HG02763 (cell line): ENCODE data around the gene CTIF.

ENCODE experiments used
- ATAC-seq: cut with Tn5 transposase; IDR thresholded peaks from one replicate; pipeline ENCODE4 v1.9.1; 2021; ENCODE audit warnings: mild to moderate bottlenecking, moderate library complexity; ENCODE audit not compliant: unreplicated experiment

CTIF gene

GRCh38 chr18:48838166-48838775 is 299.4 kb downstream of the CTIF start:
- no peak for ATAC-seq

- no peak for ATAC-seq
These were observed 300.3 kb downstream of the CTIF start for GRCh38 chr18:48838921-48839818.

- ATAC-seq = no peak
These were observed 301.1 kb downstream of the CTIF start for GRCh38 chr18:48839819-48840490.

- no peak for ATAC-seq
These were observed 301.7 kb downstream of the CTIF start for GRCh38 chr18:48840491-48840877.

GRCh38 chr18:48841381-48842258 is 302.8 kb downstream of the CTIF start:
- ATAC-seq = no peak

- ATAC-seq = no peak
These were observed 303.6 kb downstream of the CTIF start for GRCh38 chr18:48842259-48843061.

- ATAC-seq = no peak
These were observed 304.3 kb downstream of the CTIF start for GRCh38 chr18:48843162-48843561.

- ATAC-seq = no peak
These were observed 304.8 kb downstream of the CTIF start for GRCh38 chr18:48843596-48843995.

GRCh38 chr18:48844271-48844670 is 305.4 kb downstream of the CTIF start:
- ATAC-seq = no peak

GRCh38 chr18:48845174-48845573 is 306.3 kb downstream of the CTIF start:
- ATAC-seq = no peak

- ATAC-seq = no peak
These were observed 307.6 kb downstream of the CTIF start for GRCh38 chr18:48846423-48846932.

- no peak for ATAC-seq
These were observed 309.1 kb downstream of the CTIF start for GRCh38 chr18:48847807-48848486.

- no peak for ATAC-seq
These were observed 309.9 kb downstream of the CTIF start for GRCh38 chr18:48848641-48849143.

- no peak for ATAC-seq
These were observed 312.2 kb downstream of the CTIF start for GRCh38 chr18:48850822-48851598.

- ATAC-seq = no peak
These were observed 312.7 kb downstream of the CTIF start for GRCh38 chr18:48851599-48851960.

- no peak for ATAC-seq
These were observed 313.5 kb downstream of the CTIF start for GRCh38 chr18:48852292-48852691.

GRCh38 chr18:48852794-48853193 is 314.0 kb downstream of the CTIF start:
- ATAC-seq = no peak

- ATAC-seq = no peak
These were observed 314.8 kb downstream of the CTIF start for GRCh38 chr18:48853588-48853987.
